HG03108 (cell line): ENCODE data around the gene NUDT16L1.

Source experiments
- ATAC-seq: cut with Tn5 transposase; IDR thresholded peaks from one replicate; pipeline ENCODE4 v1.9.1; 2021; ENCODE audit warnings: moderate library complexity; ENCODE audit not compliant: unreplicated experiment

The NUDT16L1 gene

GRCh38 chr16:4693956-4694641, 737 bp downstream of the NUDT16L1 start:
- no peak for ATAC-seq

- no peak for ATAC-seq
Measured at GRCh38 chr16:4694642-4695451, 1.5 kb downstream of the NUDT16L1 start.

GRCh38 chr16:4695473-4696171, 2.3 kb downstream of the NUDT16L1 start:
- no peak for ATAC-seq

- no peak for ATAC-seq
Measured at GRCh38 chr16:4696172-4696904, 3.0 kb downstream of the NUDT16L1 start.

GRCh38 chr16:4696905-4697847, 3.8 kb downstream of the NUDT16L1 start:
- ATAC-seq, result no peak

GRCh38 chr16:4697848-4698291, 4.5 kb downstream of the NUDT16L1 start:
- ATAC-seq, result no peak

GRCh38 chr16:4698321-4699045, 5.1 kb downstream of the NUDT16L1 start:
- ATAC-seq, result no peak

GRCh38 chr16:4699046-4699556, 5.7 kb downstream of the NUDT16L1 start:
- no peak for ATAC-seq

GRCh38 chr16:4700380-4700996, 7.1 kb downstream of the NUDT16L1 start:
- no peak for ATAC-seq

- no peak for ATAC-seq
Measured at GRCh38 chr16:4700997-4701743, 7.8 kb downstream of the NUDT16L1 start.

GRCh38 chr16:4701791-4702465, 8.6 kb downstream of the NUDT16L1 start:
- ATAC-seq, result no peak

- no peak for ATAC-seq
Measured at GRCh38 chr16:4702466-4702808, 9.1 kb downstream of the NUDT16L1 start.

- ATAC-seq, result no peak
Measured at GRCh38 chr16:4703906-4704305, 10.5 kb downstream of the NUDT16L1 start.

GRCh38 chr16:4704491-4704890, 11.1 kb downstream of the NUDT16L1 start:
- no peak for ATAC-seq

GRCh38 chr16:4704913-4705312, 11.6 kb downstream of the NUDT16L1 start:
- no peak for ATAC-seq

GRCh38 chr16:4706871-4707270, 13.5 kb downstream of the NUDT16L1 start:
- ATAC-seq, result no peak

GRCh38 chr16:4709481-4709880, 16.1 kb downstream of the NUDT16L1 start:
- no peak for ATAC-seq
